Liver (tissue), 9 donors: Measurements from ENCODE around the gene DZIP1L. TPM values are rescaled to one million over a fixed set of nuclear protein-coding genes. Genes with fewer than 3 reads are reported as not detected.

ENCODE experiments used
- DNase-seq: peaks from one replicate; pipeline ENCODE4 v3.0.0-alpha.2; 2017; ENCODE audit warnings: low spot score
- H3K27ac ChIP-seq, 2 donors: one replicate each; pipeline ENCODE4 v1.7.0; 2013; ENCODE audit warnings: inconsistent platforms in 2 of 2, low read length in 2 of 2, control low read depth in 1 of 2, low read depth in 1 of 2, mild to moderate bottlenecking in 1 of 2
- H3K27me3 ChIP-seq, 4 donors: one replicate each; pipeline versions ENCODE4 v1.6.1 to v1.7.0; 2013; ENCODE audit warnings: low read length in 3 of 4, inconsistent platforms in 1 of 4, mild to moderate bottlenecking in 1 of 4, moderate library complexity in 1 of 4; ENCODE audit not compliant: control insufficient read depth in 4 of 4, insufficient read depth in 4 of 4
- H3K36me3 ChIP-seq, 4 donors: one replicate each; pipeline versions ENCODE4 v1.6.1 to v1.7.0; 2013; ENCODE audit warnings: low read length in 3 of 4, mild to moderate bottlenecking in 3 of 4, low read depth in 1 of 4, moderate library complexity in 1 of 4; ENCODE audit not compliant: control insufficient read depth in 4 of 4, insufficient read depth in 3 of 4
- H3K4me1 ChIP-seq, 4 donors: one replicate each; pipeline versions ENCODE4 v1.6.1 to v1.7.0; 2013; ENCODE audit warnings: low read length in 3 of 4, mild to moderate bottlenecking in 3 of 4, moderate library complexity in 1 of 4; ENCODE audit not compliant: control insufficient read depth in 4 of 4, insufficient read depth in 4 of 4
- H3K4me3 ChIP-seq, 3 donors: one replicate each; pipeline versions ENCODE4 v1.6.1 to v1.7.0; 2013; ENCODE audit warnings: low read length in 3 of 3, control low read depth in 1 of 3, low read depth in 1 of 3, mild to moderate bottlenecking in 1 of 3
- H3K9ac ChIP-seq, 2 donors: one replicate each; pipeline ENCODE4 v1.7.0; 2013; ENCODE audit warnings: low read length in 2 of 2, mild to moderate bottlenecking in 2 of 2, moderate library complexity in 2 of 2, control low read depth in 1 of 2, low read depth in 1 of 2
- H3K9me3 ChIP-seq, 4 donors: one replicate each; pipeline versions ENCODE4 v1.6.1 to v1.7.0; 2013; ENCODE audit warnings: low read length in 3 of 4; ENCODE audit not compliant: control insufficient read depth in 4 of 4
- ATF3 ChIP-seq: IDR thresholded peaks from 2 replicates; pipeline ENCODE4 v1.6.1; 2016; ENCODE audit warnings: antibody characterized with exemption
- CTCF ChIP-seq: fragments of 150-350 bp; IDR thresholded peaks from 2 replicates; pipeline ENCODE4 v1.5.1; 2017; ENCODE audit warnings: improper control_type of control experiment, low read depth, low read length; ENCODE audit not compliant: missing input control
- EGR1 ChIP-seq, 2 donors: IDR thresholded peaks; 2 replicates each; pipeline ENCODE4 v1.6.1; 2016 to 2018; ENCODE audit warnings: antibody characterized with exemption in 2 of 2, low read depth in 2 of 2
- FOXA1 ChIP-seq: IDR thresholded peaks from 2 replicates; pipeline ENCODE4 v1.6.1; 2016; ENCODE audit warnings: antibody characterized with exemption
- FOXA2 ChIP-seq: IDR thresholded peaks from 2 replicates; pipeline ENCODE4 v1.6.1; 2016; ENCODE audit warnings: antibody characterized with exemption
- GABPA ChIP-seq, 2 donors: IDR thresholded peaks in 1 of 2; conservative IDR thresholded peaks in 1 of 2; 2 replicates each; pipeline ENCODE4 v1.6.1; 2016; ENCODE audit warnings: antibody characterized with exemption in 2 of 2, mild to moderate bottlenecking in 1 of 2, moderate library complexity in 1 of 2
- HNF4A ChIP-seq, 2 donors: conservative IDR thresholded peaks; 2 replicates each; pipeline ENCODE4 v1.6.1; 2016; ENCODE audit warnings: antibody characterized with exemption in 2 of 2, mild to moderate bottlenecking in 2 of 2
- HNF4G ChIP-seq: IDR thresholded peaks from 2 replicates; pipeline ENCODE4 v1.6.1; 2016; ENCODE audit warnings: antibody characterized with exemption
- JUND ChIP-seq, 2 donors: IDR thresholded peaks; 2 replicates each; pipeline ENCODE4 v1.6.1; 2016; ENCODE audit warnings: antibody characterized with exemption in 2 of 2
- MAX ChIP-seq: IDR thresholded peaks from 2 replicates; pipeline ENCODE4 v1.6.1; 2016; ENCODE audit warnings: antibody characterized with exemption
- NR2F2 ChIP-seq: IDR thresholded peaks from 2 replicates; pipeline ENCODE4 v1.6.1; 2016; ENCODE audit warnings: antibody characterized with exemption
- RAD21 ChIP-seq, 2 donors: IDR thresholded peaks; 2 replicates each; pipeline ENCODE4 v1.6.1; 2016; ENCODE audit warnings: antibody characterized with exemption in 2 of 2, mild to moderate bottlenecking in 2 of 2
- REST ChIP-seq: IDR thresholded peaks from 2 replicates; pipeline ENCODE4 v1.6.1; 2016; ENCODE audit warnings: antibody characterized with exemption, mild to moderate bottlenecking
- RXRA ChIP-seq, 2 donors: IDR thresholded peaks; 2 replicates each; pipeline ENCODE4 v1.6.1; 2017 to 2018; ENCODE audit warnings: antibody characterized with exemption in 2 of 2, mild to moderate bottlenecking in 1 of 2
- SP1 ChIP-seq: IDR thresholded peaks from 2 replicates; pipeline ENCODE4 v1.6.1; 2018; ENCODE audit warnings: antibody characterized with exemption, mild to moderate bottlenecking
- TAF1 ChIP-seq: conservative IDR thresholded peaks from 2 replicates; pipeline ENCODE4 v1.6.1; 2016; ENCODE audit warnings: antibody characterized with exemption, mild to moderate bottlenecking
- YY1 ChIP-seq: IDR thresholded peaks from 2 replicates; pipeline ENCODE4 v1.6.1; 2016; ENCODE audit warnings: antibody characterized with exemption, mild to moderate bottlenecking
- ZBTB33 ChIP-seq: IDR thresholded peaks from 2 replicates; pipeline ENCODE4 v1.6.1; 2016; ENCODE audit warnings: antibody characterized with exemption
- WGBS: extraction: QIAGEN DNeasy Blood & Tissue Kit; methylation state at CpG from one replicate; pipeline ENCODE4 v1.1.7; 2013; 5-methylcytosine and 5-hydroxymethylcytosine counted together
- polyA plus RNA-seq, 2 donors: library from polyadenylated mRNA; stranded (reverse) in 1 of 2; unstranded in 1 of 2; fragments of 200-250 nt in 1 of 2; fragments of >200 nt in 1 of 2; fragmentation: Nextera tagmentation in 1 of 2; extraction: Ambion mirVana in 1 of 2; gene quantifications; one replicate each; pipeline versions ENCODE4 v1.2.1 to v1.2.3, GENCODE V29; 2013 to 2015
- total RNA-seq, 2 donors: library from RNA; depleted of rRNA; stranded (reverse); fragments of >200 nt; gene quantifications; one replicate each; pipeline ENCODE4 v1.2.3, GENCODE V29; 2014
- donor health status: healthy.
- donor health status: healthy.
- donor health status: healthy.
- donor health status: healthy.
- donor health status: healthy.

The DZIP1L gene
- total and polyA plus RNA-seq, 4 donors = 0.62 to 5.9 (median 1.3) TPM

- no peaks in the 10 kb centered on the region for H3K4me1 ChIP-seq
- DNase-seq = no peak
- no peaks in the 10 kb centered on the region for H3K27me3 ChIP-seq
- 39% methylated on average over 3 of the region's 3 CpGs for WGBS
- no peak overlapping the region for H3K9ac ChIP-seq
- H3K36me3 ChIP-seq = no peaks in the 10 kb centered on the region
- no peaks in the 10 kb centered on the region for H3K9me3 ChIP-seq
- no peak overlapping the region for H3K27ac ChIP-seq
- H3K4me3 ChIP-seq = no peak overlapping the region
- no peak for TF ChIP-seq NR2F2
- TF ChIP-seq REST = no peak
- TF ChIP-seq HNF4G = no peak
- no peak for TF ChIP-seq MAX
- TF ChIP-seq RXRA (IDR thresholded peaks at IDR 0.05) = no peak
- TF ChIP-seq FOXA1 = no peak
- no peak for TF ChIP-seq GABPA (IDR thresholded peaks at IDR 0.05 in 1 of 2, conservative IDR thresholded peaks at IDR 0.05 in 1 of 2)
- TF ChIP-seq ATF3 = no peak
- TF ChIP-seq CTCF = no peak
- TF ChIP-seq SP1 = no peak
- no peak for TF ChIP-seq RAD21 (IDR thresholded peaks at IDR 0.05)
- TF ChIP-seq TAF1 = no peak
- no peak for TF ChIP-seq ZBTB33
- TF ChIP-seq HNF4A (conservative IDR thresholded peaks at IDR 0.05) = no peak
- TF ChIP-seq JUND (IDR thresholded peaks at IDR 0.05) = no peak
- TF ChIP-seq FOXA2 = no peak
- no peak for TF ChIP-seq EGR1 (IDR thresholded peaks at IDR 0.05; ENCODE audit: low read depth in 2 of 2)
- no peak for TF ChIP-seq YY1
Observed at GRCh38 chr3:138135146-138135832, 19.9 kb upstream of the DZIP1L start.
